Measurements from ENCODE around the gene PTPRA. TPM values are rescaled to one million over a fixed set of nuclear protein-coding genes. Genes with fewer than 3 reads are reported as not detected.

The PTPRA gene
- total RNA-seq, 1 donor from 2014 or later, result 54.3 TPM

DNA sequence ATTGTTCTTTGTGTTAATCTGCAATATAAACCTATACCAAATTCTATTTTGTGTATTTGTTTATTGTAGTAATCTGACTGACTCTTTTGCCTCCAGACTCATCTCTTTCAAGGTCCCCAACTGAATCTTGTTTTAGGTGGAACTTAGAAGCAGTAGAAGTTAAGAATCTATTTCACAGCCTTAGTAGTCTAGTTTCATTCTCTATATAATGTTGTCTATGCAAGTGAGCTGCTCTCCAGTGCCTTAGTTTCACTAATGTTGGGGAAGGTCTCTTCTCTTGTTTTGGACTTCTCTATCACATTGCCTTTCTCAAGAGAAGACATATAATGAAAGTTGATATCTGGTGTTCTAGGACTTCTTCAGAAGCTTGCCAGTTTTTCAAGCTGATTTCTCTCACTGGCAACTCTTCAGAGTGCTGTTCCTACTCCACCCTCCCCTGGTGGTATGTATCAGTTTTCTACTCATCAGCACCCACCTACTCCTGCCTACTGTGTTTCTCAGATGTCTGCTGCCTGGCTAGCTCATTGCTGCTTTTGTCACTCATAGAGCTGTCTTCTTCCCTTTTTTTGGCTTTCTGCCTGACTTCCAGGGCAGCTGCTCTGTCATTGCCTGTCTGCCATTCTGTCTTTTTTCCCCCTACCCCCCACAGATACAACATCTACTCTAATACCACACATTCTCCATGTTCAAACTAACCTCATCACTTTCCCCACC lies 82.1 kb downstream of the PTPRA start:
- Mint-ChIP-seq H3K27ac (ENCODE audit: unreplicated experiment) (peak overlapping the region; percentile 34), H3K9me3 (ENCODE audit: low read depth) (no peaks in the 10 kb centered on the region), H3K4me1 (ENCODE audit: low read depth) (peaks cover 9% of the 10 kb centered on the region), H3K36me3 (ENCODE audit: low read depth) (peaks cover 18% of the 10 kb centered on the region), H3K27me3 (ENCODE audit: low read depth) (no peaks in the 10 kb centered on the region), H3K4me3 (ENCODE audit: unreplicated experiment) (no peak overlapping the region)
- no peak for DNase-seq (ENCODE audit: low spot score)
- TF ChIP-seq, protein P1, sequence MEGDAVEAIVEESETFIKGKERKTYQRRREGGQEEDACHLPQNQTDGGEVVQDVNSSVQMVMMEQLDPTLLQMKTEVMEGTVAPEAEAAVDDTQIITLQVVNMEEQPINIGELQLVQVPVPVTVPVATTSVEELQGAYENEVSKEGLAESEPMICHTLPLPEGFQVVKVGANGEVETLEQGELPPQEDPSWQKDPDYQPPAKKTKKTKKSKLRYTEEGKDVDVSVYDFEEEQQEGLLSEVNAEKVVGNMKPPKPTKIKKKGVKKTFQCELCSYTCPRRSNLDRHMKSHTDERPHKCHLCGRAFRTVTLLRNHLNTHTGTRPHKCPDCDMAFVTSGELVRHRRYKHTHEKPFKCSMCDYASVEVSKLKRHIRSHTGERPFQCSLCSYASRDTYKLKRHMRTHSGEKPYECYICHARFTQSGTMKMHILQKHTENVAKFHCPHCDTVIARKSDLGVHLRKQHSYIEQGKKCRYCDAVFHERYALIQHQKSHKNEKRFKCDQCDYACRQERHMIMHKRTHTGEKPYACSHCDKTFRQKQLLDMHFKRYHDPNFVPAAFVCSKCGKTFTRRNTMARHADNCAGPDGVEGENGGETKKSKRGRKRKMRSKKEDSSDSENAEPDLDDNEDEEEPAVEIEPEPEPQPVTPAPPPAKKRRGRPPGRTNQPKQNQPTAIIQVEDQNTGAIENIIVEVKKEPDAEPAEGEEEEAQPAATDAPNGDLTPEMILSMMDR (IDR thresholded peaks at IDR 0.05), result no peak

DNA sequence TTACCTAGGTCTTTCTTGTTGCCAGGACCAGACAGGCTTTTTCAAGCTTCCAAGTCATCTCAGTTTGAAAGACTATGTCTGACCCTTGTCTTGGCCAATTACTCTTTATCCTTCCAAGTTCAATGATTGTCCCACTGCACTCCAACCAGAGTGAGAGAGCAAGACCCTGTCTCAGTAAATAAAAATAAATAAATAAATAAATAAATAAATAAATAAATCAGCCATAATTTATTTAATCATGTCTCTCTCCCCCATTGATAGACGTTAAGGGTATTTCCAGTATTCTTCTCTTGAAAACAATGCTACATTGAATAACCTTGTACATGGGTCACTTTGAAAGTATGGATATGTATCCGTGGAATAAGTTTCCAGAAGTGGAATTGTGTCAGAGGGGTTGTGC lies 83.2 kb downstream of the PTPRA start:
- H3K9me3 Mint-ChIP-seq (ENCODE audit: low read depth), result no peaks in the 10 kb centered on the region
- H3K4me1 Mint-ChIP-seq (ENCODE audit: low read depth), result peaks cover 9% of the 10 kb centered on the region
- TF ChIP-seq, protein P1 (IDR thresholded peaks at IDR 0.05), result no peak
- no peak for DNase-seq (ENCODE audit: low spot score)
- peaks cover 17% of the 10 kb centered on the region for H3K36me3 Mint-ChIP-seq (ENCODE audit: low read depth)
- H3K27me3 Mint-ChIP-seq (ENCODE audit: low read depth), result no peaks in the 10 kb centered on the region
- H3K27ac Mint-ChIP-seq (ENCODE audit: unreplicated experiment), result no peak overlapping the region
- no peak overlapping the region for H3K4me3 Mint-ChIP-seq (ENCODE audit: unreplicated experiment)

- Mint-ChIP-seq H3K4me1 (ENCODE audit: low read depth) (no peaks in the 10 kb centered on the region), H3K4me3 (ENCODE audit: unreplicated experiment) (no peak overlapping the region), H3K27ac (ENCODE audit: unreplicated experiment) (no peak overlapping the region), H3K36me3 (ENCODE audit: low read depth) (peaks cover 11% of the 10 kb centered on the region), H3K9me3 (ENCODE audit: low read depth) (no peaks in the 10 kb centered on the region), H3K27me3 (ENCODE audit: low read depth) (no peaks in the 10 kb centered on the region)
- no peak for DNase-seq (ENCODE audit: low spot score)
- TF ChIP-seq, protein P1 (IDR thresholded peaks at IDR 0.05), result no peak
Measured at GRCh38 chr20:2967841-2968240, 94.6 kb downstream of the PTPRA start.

GRCh38 chr20:2972126-2972525 lies 98.8 kb downstream of the PTPRA start:
- no peak overlapping the region for H3K4me3 Mint-ChIP-seq (ENCODE audit: unreplicated experiment)
- H3K27me3 Mint-ChIP-seq (ENCODE audit: low read depth), result no peaks in the 10 kb centered on the region
- TF ChIP-seq, protein P1 (IDR thresholded peaks at IDR 0.05), result no peak
- peaks cover 6% of the 10 kb centered on the region for H3K36me3 Mint-ChIP-seq (ENCODE audit: low read depth)
- DNase-seq (ENCODE audit: low spot score), result no peak
- no peak overlapping the region for H3K27ac Mint-ChIP-seq (ENCODE audit: unreplicated experiment)
- H3K4me1 Mint-ChIP-seq (ENCODE audit: low read depth), result no peaks in the 10 kb centered on the region
- H3K9me3 Mint-ChIP-seq (ENCODE audit: low read depth), result no peaks in the 10 kb centered on the region

GRCh38 chr20:2973574-2973973 lies 100.3 kb downstream of the PTPRA start:
- no peak overlapping the region for H3K27ac Mint-ChIP-seq (ENCODE audit: unreplicated experiment)
- TF ChIP-seq, protein P1 (IDR thresholded peaks at IDR 0.05), result no peak
- H3K9me3 Mint-ChIP-seq (ENCODE audit: low read depth), result no peaks in the 10 kb centered on the region
- no peak overlapping the region for H3K4me3 Mint-ChIP-seq (ENCODE audit: unreplicated experiment)
- no peaks in the 10 kb centered on the region for H3K4me1 Mint-ChIP-seq (ENCODE audit: low read depth)
- peaks cover 3% of the 10 kb centered on the region for H3K36me3 Mint-ChIP-seq (ENCODE audit: low read depth)
- no peaks in the 10 kb centered on the region for H3K27me3 Mint-ChIP-seq (ENCODE audit: low read depth)
- no peak for DNase-seq (ENCODE audit: low spot score)
